DND-41 (cell line): ENCODE measurements around the gene FADS6.

ENCODE experiments used
- ATAC-seq: fragments of 200-7000 bp; cut with Tn5 transposase; 3 replicates; pipeline ENCODE4 v1.9.1; 2021; ENCODE audit warnings: low read depth; ENCODE audit not compliant: insufficient read depth
- DNase-seq: peaks from one replicate; pipeline ENCODE4 v3.0.0-alpha.2; 2020
- H2AFZ ChIP-seq: 2 replicates; pipeline ENCODE4 v1.6.0; 2012; ENCODE audit warnings: low read depth, low read length
- H3K27ac ChIP-seq: 2 replicates; pipeline ENCODE4 v1.5.1; 2012; ENCODE audit warnings: low read length, inconsistent platforms
- H3K27me3 ChIP-seq: fragments of 200-600 bp; sonication (generic); 2 replicates; pipeline ENCODE4 v1.6.0; 2012; ENCODE audit warnings: low read length, mild to moderate bottlenecking, inconsistent platforms; ENCODE audit not compliant: insufficient read depth, poor library complexity
- H3K36me3 ChIP-seq: 2 replicates; pipeline ENCODE4 v1.5.1; 2012; ENCODE audit warnings: low read length, inconsistent platforms; ENCODE audit not compliant: insufficient read depth
- H3K4me1 ChIP-seq: 2 replicates; pipeline ENCODE4 v1.5.1; 2012; ENCODE audit warnings: mild to moderate bottlenecking, low read length; ENCODE audit not compliant: insufficient read depth
- H3K4me2 ChIP-seq: 2 replicates; pipeline ENCODE4 v1.6.0; 2012; ENCODE audit warnings: mild to moderate bottlenecking, moderate library complexity, low read length, inconsistent platforms; ENCODE audit not compliant: insufficient read depth
- H3K4me3 ChIP-seq, 2 experiments: fragments of 200-600 bp in 1 of 2; shearing (Covaris generic) in 1 of 2; 2 replicates each; pipeline ENCODE4 v1.5.1; 2012 to 2016; ENCODE audit warnings: inconsistent platforms in 2 of 2, low read length in 2 of 2, mild to moderate bottlenecking in 2 of 2, low read depth in 1 of 2, moderate library complexity in 1 of 2
- H3K79me2 ChIP-seq: 2 replicates; pipeline ENCODE4 v1.6.0; 2012; ENCODE audit warnings: low read length, inconsistent platforms; ENCODE audit not compliant: insufficient read depth
- H3K9ac ChIP-seq: 2 replicates; pipeline ENCODE4 v1.6.0; 2012; ENCODE audit warnings: low read depth, mild to moderate bottlenecking, inconsistent platforms, low read length, moderate library complexity
- H3K9me3 ChIP-seq: 2 replicates; pipeline ENCODE4 v1.5.1; 2012; ENCODE audit warnings: low read length, moderate library complexity, mild to moderate bottlenecking, inconsistent platforms; ENCODE audit not compliant: insufficient read depth, severe bottlenecking
- H4K20me1 ChIP-seq: 2 replicates; pipeline ENCODE4 v1.6.0; 2012; ENCODE audit warnings: low read length; ENCODE audit not compliant: insufficient read depth
- EZH2 ChIP-seq: IDR thresholded peaks from 3 replicates; pipeline ENCODE4 v1.6.1; 2012; ENCODE audit warnings: borderline replicate concordance, low read depth, mild to moderate bottlenecking, moderate library complexity, low read length, inconsistent platforms; ENCODE audit not compliant: severe bottlenecking
- TF ChIP-seq, protein P1 (sequence below): IDR thresholded peaks from 2 replicates; pipeline ENCODE4 v1.5.1; 2012; ENCODE audit warnings: borderline replicate concordance, low read length, moderate library complexity, mild to moderate bottlenecking; ENCODE audit not compliant: poor library complexity, severe bottlenecking; ENCODE audit errors: extremely low read depth

FADS6 gene

DNA sequence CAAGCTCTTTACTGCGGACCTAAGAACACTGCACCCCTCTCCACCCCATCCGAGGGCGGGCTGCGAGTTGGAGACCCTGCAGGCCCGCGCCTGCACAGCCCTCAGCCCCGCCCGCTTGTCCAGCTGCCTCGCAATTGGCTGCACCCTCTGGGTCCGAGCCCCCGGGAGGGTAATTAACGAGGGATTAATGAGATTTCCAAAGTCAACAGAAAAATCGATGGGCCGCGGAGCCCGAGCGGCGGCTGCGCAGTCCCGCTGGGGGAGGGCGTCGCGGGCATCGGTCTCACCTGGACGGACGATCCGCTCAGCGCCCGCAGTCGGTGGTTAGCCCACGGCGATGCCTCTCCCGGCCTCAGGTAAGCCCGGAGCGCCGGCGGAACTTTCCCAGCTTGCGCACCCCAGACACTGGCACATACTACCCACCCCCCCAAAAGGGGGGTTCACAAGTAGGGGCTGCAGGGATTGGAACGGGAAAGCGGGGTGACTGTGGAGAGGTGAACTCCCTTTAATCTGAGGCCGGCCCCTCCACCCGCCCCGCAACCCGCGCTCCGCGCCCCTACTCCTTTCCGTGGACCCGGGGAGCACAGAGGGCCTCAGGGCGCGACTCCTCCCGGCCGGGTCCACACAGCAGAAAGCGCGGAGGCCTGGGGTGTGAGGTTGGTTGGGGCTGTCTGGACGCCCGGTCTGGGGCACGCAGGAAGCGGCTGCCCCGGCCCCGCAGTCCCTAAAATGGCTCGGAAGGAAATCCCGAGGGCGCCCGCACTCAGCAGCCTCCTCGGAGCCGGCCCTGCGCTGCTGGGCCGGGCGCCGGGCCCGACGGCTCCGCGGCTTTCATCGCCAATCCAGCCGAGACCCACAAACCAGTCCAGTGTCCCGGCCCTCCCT is 42.4 kb upstream of the FADS6 start, which contains the start of gene OTOP3:
TSS of gene OTOP3 (plus strand) at position 314 of the 885 bp plus-strand sequence. CDS start at position 338, 24 bp downstream.
- no peak for TF ChIP-seq EZH2
- TF ChIP-seq, protein P1, sequence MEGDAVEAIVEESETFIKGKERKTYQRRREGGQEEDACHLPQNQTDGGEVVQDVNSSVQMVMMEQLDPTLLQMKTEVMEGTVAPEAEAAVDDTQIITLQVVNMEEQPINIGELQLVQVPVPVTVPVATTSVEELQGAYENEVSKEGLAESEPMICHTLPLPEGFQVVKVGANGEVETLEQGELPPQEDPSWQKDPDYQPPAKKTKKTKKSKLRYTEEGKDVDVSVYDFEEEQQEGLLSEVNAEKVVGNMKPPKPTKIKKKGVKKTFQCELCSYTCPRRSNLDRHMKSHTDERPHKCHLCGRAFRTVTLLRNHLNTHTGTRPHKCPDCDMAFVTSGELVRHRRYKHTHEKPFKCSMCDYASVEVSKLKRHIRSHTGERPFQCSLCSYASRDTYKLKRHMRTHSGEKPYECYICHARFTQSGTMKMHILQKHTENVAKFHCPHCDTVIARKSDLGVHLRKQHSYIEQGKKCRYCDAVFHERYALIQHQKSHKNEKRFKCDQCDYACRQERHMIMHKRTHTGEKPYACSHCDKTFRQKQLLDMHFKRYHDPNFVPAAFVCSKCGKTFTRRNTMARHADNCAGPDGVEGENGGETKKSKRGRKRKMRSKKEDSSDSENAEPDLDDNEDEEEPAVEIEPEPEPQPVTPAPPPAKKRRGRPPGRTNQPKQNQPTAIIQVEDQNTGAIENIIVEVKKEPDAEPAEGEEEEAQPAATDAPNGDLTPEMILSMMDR = no peak
- Histone ChIP-seq H3K4me3 (no peak within 1 kb of the TSS), H3K27me3 (peaks cover 3% of the 10 kb centered on the region), H3K9ac (no peak within 1 kb of the TSS), H2AFZ (no peak within 1 kb of the TSS), H3K27ac (no peak within 1 kb of the TSS), H3K4me2 (no peak within 1 kb of the TSS), H4K20me1 (peaks cover 3% of the 10 kb centered on the region; the same call in 1 of the 2 replicates), H3K79me2 (no peaks in the 10 kb centered on the region), H3K36me3 (no peaks in the 10 kb centered on the region), H3K9me3 (no peaks in the 10 kb centered on the region), H3K4me1 (no peaks in the 10 kb centered on the region)
- DNase-seq (no peak), ATAC-seq (no peak)

DNA sequence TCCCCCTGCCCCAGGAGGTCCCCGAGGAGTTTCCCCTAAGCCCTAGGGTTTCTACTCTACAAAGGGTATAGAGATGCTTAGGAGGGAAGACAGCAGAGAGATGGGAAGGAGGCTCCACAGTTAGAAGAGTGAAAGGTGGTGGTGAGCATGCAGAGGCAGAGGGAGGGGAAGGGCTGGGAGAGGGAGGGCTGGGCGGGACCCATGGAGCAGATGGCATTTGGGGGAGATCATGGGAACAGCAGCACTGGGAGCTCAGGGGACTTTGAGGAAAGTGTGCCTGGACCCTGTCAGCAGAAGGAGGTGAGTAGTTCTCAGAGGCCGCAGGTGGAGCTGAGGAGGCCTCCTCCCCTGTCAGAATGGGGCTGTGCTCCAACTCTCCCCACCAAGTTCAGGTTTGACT is 41.6 kb upstream of the FADS6 start:
- no peak overlapping the region for H3K27ac ChIP-seq
- no peak overlapping the region for H3K4me2 ChIP-seq
- H3K9ac ChIP-seq = no peak overlapping the region
- H3K4me1 ChIP-seq = no peaks in the 10 kb centered on the region
- H3K9me3 ChIP-seq = no peaks in the 10 kb centered on the region
- H3K79me2 ChIP-seq = no peaks in the 10 kb centered on the region
- DNase-seq (no peak), ATAC-seq (no peak)
- no peak overlapping the region for H3K4me3 ChIP-seq
- H3K27me3 ChIP-seq = peaks cover 3% of the 10 kb centered on the region
- no peak for TF ChIP-seq EZH2
- TF ChIP-seq, protein P1 = no peak
- H4K20me1 ChIP-seq = peaks cover 3% of the 10 kb centered on the region; the same call in 1 of the 2 replicates
- no peak overlapping the region for H2AFZ ChIP-seq
- H3K36me3 ChIP-seq = no peaks in the 10 kb centered on the region

DNA sequence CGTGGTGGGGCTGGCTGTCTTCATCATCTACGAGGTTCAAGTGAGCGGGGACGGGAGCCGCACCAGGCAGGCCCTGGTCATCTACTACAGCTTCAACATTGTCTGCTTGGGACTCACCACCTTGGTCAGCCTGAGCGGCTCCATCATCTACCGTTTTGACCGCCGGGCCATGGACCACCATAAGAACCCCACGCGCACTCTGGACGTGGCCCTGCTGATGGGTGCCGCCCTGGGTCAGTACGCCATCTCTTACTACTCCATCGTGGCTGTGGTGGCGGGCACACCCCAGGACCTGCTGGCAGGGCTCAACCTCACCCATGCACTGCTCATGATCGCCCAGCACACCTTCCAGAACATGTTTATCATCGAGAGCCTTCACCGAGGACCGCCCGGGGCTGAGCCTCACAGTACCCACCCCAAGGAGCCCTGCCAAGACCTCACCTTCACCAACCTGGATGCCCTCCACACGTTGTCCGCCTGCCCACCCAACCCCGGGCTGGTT is 37.2 kb upstream of the FADS6 start:
- Histone ChIP-seq H3K36me3 (no peaks in the 10 kb centered on the region), H3K79me2 (no peaks in the 10 kb centered on the region), H3K4me3 (no peak overlapping the region), H4K20me1 (no peaks in the 10 kb centered on the region; the same call in 1 of the 2 replicates), H3K4me2 (no peak overlapping the region), H2AFZ (no peak overlapping the region), H3K27me3 (peaks cover 16% of the 10 kb centered on the region), H3K9me3 (no peaks in the 10 kb centered on the region), H3K4me1 (no peaks in the 10 kb centered on the region), H3K27ac (no peak overlapping the region), H3K9ac (no peak overlapping the region)
- ATAC-seq = no peak
- no peak for DNase-seq
- TF ChIP-seq, protein P1 = no peak
- TF ChIP-seq EZH2 = no peak
